SK-N-MC (cell line): ENCODE results near the gene HLA-E.

Experiments
- EZH2 ChIP-seq: fragments of 200-600 bp; sonication (generic); IDR thresholded peaks from one replicate; pipeline ENCODE4 v1.6.1; 2017; ENCODE audit warnings: antibody characterized with exemption
- FOXP2 ChIP-seq: optimal IDR thresholded peaks from 2 replicates; pipeline ENCODE3; 2011; ENCODE audit warnings: mild to moderate bottlenecking, moderate library complexity; ENCODE audit not compliant: insufficient read depth; ENCODE audit errors: extremely low read length, control extremely low read depth
- POLR2AphosphoS5 ChIP-seq: IDR thresholded peaks from 2 replicates; pipeline ENCODE4 v1.6.1; 2012; ENCODE audit warnings: mild to moderate bottlenecking, low read depth, low read length, borderline replicate concordance

DNA sequence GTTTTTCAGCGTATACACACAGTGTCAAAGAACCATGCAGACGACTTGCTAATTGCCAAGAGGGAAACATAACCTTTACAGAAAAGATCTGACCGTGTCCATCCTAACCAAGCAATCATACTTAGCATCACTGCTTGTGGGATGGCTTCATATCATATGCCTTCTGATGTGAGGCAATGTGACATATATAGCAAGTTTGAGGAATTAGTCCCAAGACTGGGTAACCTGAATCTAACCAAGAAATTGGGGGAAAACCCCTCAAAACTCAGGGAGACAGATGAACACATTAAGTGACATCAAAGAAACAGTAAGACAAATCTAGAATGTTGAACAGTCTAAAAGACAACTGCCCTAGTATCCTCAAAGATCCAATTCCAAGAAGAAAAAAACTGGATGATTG is 48.6 kb downstream of the HLA-E start:
- no peak for TF ChIP-seq EZH2
- TF ChIP-seq POLR2AphosphoS5: no peak
- no peak for TF ChIP-seq FOXP2
